Spleen (tissue), 7 donors: ENCODE data around the gene GGTLC2.
"Not testable (repeated sequence)": the region's sequence is repeated elsewhere in the genome, so short reads cannot be mapped to it uniquely, and the experiment has no call there.

ENCODE experiments used
- POLR2AphosphoS5 ChIP-seq, 3 donors: sonication (generic); formaldehyde crosslinking; IDR thresholded peaks; one replicate each; pipeline ENCODE4 v1.5.1; 2017; ENCODE audit warnings: antibody characterized with exemption in 3 of 3
- TF ChIP-seq, protein P1 (sequence below), 11 experiments: fragments of 200-600 bp in 7 of 11; fragments of 450-650 bp in 4 of 11; sonication (generic) in 4 of 11; IDR thresholded peaks in 8 of 11; conservative IDR thresholded peaks in 3 of 11; 1 replicate in 7 of 11; 2 replicates in 4 of 11; pipeline versions ENCODE4 v1.4.0 to v1.8.0; 2016 to 2021; ENCODE audit warnings: antibody characterized with exemption in 11 of 11, inconsistent platforms in 4 of 11, mild to moderate bottlenecking in 1 of 11
- donor health status: DM: no; HTN: no; CAD: no; lungs with moderate emphysema.
- donor health status: DM: no; HTN: no; CAD: no.
- donor health status: DM: no; HTN: no; CAD: no.

GRCh38 chr22:22633533-22633932 lies 10.9 kb upstream of the GGTLC2 start:
- not testable (repeated sequence) for TF ChIP-seq POLR2AphosphoS5 (IDR thresholded peaks at IDR 0.05)
- TF ChIP-seq, protein P1, sequence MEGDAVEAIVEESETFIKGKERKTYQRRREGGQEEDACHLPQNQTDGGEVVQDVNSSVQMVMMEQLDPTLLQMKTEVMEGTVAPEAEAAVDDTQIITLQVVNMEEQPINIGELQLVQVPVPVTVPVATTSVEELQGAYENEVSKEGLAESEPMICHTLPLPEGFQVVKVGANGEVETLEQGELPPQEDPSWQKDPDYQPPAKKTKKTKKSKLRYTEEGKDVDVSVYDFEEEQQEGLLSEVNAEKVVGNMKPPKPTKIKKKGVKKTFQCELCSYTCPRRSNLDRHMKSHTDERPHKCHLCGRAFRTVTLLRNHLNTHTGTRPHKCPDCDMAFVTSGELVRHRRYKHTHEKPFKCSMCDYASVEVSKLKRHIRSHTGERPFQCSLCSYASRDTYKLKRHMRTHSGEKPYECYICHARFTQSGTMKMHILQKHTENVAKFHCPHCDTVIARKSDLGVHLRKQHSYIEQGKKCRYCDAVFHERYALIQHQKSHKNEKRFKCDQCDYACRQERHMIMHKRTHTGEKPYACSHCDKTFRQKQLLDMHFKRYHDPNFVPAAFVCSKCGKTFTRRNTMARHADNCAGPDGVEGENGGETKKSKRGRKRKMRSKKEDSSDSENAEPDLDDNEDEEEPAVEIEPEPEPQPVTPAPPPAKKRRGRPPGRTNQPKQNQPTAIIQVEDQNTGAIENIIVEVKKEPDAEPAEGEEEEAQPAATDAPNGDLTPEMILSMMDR (IDR thresholded peaks at IDR 0.05 in 8 of 11, conservative IDR thresholded peaks at IDR 0.05 in 3 of 11) = not testable (repeated sequence)
